GM23248 (cell line): ENCODE measurements around the gene THSD4.

Experiments used
- EZH2 ChIP-seq: fragments of 200-600 bp; sonication (generic); IDR thresholded peaks from 2 replicates; pipeline ENCODE4 v1.6.1; 2018; ENCODE audit warnings: antibody characterized with exemption, mild to moderate bottlenecking; ENCODE audit not compliant: insufficient read depth, poor library complexity, severe bottlenecking
- EZH2phosphoT487 ChIP-seq: fragments of 200-600 bp; sonication (generic); IDR thresholded peaks from 2 replicates; pipeline ENCODE4 v1.6.1; 2018; ENCODE audit warnings: antibody characterized with exemption, moderate library complexity, mild to moderate bottlenecking, low read depth; ENCODE audit not compliant: insufficient read depth

- no peak for TF ChIP-seq EZH2phosphoT487
- TF ChIP-seq EZH2: no peak
These were observed 481.9 kb downstream of the THSD4 start for GRCh38 chr15:71597126-71597525.
